GM12891 (cell line): ENCODE data around the gene MIGA1.

Experiments used
- DNase-seq: peaks from one replicate; pipeline ENCODE4 v3.0.0; 2011; ENCODE audit warnings: low spot score; ENCODE audit not compliant: insufficient read length
- FAIRE-seq: peaks from 2 replicates; lab custom pipeline; 2011; peaks lifted over from hg19 to GRCh38; lab: Jason Lieb, UNC
- PAX5 ChIP-seq: IDR thresholded peaks from 2 replicates; pipeline ENCODE4 v1.6.1; 2011; ENCODE audit warnings: low read length, moderate library complexity, mild to moderate bottlenecking; ENCODE audit not compliant: insufficient read depth, severe bottlenecking
- POLR2A ChIP-seq: IDR thresholded peaks from 2 replicates; pipeline ENCODE4 v1.6.1; 2011; ENCODE audit warnings: low read depth, low read length, control low read depth
- POLR2AphosphoS5 ChIP-seq: IDR thresholded peaks from 2 replicates; pipeline ENCODE4 v1.6.1; 2011; ENCODE audit warnings: low read depth, low read length, control low read depth
- POU2F2 ChIP-seq: IDR thresholded peaks from 2 replicates; pipeline ENCODE4 v1.6.1; 2011; ENCODE audit warnings: low read depth, mild to moderate bottlenecking, control low read depth, low read length, moderate library complexity
- SPI1 ChIP-seq: IDR thresholded peaks from 2 replicates; pipeline ENCODE4 v1.6.1; 2011; ENCODE audit warnings: low read depth, low read length, control low read depth
- TAF1 ChIP-seq: IDR thresholded peaks from 2 replicates; pipeline ENCODE4 v1.6.1; 2011; ENCODE audit warnings: low read depth, low read length, control low read depth

Gene MIGA1

DNA sequence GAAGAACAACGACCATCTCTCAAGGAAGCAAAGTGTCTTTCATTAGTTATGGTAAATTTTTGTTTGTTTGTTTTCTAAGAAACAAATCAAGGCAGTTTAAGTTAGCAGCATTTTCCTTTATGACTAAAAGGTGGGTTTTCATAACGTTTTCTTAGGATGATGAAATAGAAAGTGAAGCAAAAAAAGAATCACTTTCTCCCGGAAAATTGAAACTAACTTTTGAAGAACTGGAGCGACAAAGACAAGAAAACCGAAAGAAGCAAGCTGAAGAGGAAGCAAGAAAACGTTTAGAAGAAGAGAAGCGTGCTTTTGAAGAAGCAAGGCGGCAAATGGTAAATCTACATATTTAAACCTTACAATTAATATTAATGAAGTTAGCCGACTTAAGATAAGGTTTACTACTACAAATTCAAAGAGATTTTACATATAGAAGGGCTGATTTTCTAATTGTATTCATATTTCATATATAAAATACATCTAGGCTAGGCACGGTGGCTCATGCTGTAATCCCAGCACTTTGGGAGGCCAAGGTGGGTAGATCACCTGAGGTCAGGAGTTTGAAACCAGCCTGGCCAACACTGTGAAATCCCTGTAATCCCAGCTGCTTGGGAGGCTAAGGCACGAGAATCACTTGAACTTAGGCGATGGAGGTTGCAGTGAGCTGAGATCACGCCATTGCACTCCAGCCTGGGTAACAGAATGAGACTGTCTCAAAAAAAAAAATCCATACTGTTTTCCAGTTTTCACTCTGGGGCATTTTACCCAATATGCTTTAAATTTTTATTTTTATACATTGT, 147.3 kb downstream of the MIGA1 start:
- no peak for TF ChIP-seq TAF1
- peak; percentile 48 for TF ChIP-seq SPI1
- FAIRE-seq (peak; percentile 67), DNase-seq (peak; percentile 5)

DNA sequence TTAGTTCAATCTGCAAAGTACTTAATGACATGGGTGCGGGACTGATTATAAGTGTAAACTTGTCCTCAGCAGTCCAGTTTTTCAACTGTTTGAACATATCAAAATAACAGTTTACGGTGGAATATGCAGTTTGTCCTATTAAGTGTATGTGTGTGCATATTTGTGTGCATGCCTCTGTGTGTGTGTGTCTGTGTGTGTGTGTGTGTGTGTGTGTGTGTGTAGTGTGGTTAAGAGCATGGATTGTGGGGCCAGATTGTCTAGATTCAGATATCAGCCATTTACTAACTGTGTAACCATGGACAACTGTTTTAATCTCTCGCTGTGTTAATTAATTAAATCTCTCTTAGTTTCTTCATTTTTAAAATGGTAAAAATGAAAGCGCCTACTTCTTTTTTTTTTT, 148.0 kb downstream of the MIGA1 start:
- peak; percentile 72 for FAIRE-seq
- TF ChIP-seq SPI1 (no peak), TAF1 (no peak), POU2F2 (no peak), POLR2A (no peak), POLR2AphosphoS5 (no peak), PAX5 (no peak)
- DNase-seq: no peak
